NOMO-1 treated with DMSO at 0.1 percent for 48 hours (cell line): ENCODE data around the gene HOXA13.

Experiments used
- DNase-seq: peaks from one replicate; lab custom pipeline; 2025; ENCODE audit not compliant: unreplicated experiment; lab: John Stamatoyannopoulos, UW

The HOXA13 gene

DNA sequence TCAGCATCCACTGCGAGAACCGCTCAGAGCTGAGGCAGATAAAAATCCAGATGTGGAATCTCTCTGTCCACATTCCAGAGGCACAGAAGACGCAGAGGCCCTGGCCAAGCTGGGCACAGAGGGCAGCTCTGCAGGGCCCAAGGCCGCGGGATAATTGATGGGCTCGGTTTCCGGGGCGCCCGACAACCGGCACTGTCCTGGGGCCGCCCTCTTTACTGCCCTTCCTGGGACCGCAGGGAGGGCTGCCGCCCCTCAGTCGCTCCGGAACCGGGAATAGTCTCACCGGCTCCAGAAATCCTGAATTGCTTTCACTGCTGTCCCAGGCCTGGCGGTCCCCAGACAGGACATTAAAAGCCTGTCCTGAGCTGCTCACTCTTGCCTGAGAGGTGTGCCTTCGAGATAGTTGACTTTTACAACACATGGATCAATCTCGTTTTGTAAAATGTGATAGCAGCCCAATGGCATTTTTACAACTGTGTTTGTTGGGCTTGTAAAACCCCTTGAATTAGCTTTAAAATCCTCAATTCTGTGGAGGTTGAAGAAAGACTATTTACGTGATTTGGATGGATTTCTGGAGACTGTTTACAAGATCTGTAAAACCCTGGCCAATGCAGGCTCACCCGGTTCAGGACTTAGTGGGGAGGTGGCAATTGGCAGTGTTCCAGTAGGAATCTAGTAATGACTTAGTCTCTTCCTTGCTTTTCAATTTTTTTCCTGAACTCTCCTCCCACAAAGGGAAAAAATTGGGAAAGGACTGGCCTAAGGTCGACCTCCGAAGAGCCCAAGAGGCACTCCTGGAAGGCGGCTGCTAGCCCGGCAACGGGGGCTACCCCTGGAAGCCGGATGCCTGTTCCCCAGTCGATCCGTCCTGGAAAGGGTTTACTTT is 50.9 kb downstream of the HOXA13 start:
- no peak for DNase-seq

DNA sequence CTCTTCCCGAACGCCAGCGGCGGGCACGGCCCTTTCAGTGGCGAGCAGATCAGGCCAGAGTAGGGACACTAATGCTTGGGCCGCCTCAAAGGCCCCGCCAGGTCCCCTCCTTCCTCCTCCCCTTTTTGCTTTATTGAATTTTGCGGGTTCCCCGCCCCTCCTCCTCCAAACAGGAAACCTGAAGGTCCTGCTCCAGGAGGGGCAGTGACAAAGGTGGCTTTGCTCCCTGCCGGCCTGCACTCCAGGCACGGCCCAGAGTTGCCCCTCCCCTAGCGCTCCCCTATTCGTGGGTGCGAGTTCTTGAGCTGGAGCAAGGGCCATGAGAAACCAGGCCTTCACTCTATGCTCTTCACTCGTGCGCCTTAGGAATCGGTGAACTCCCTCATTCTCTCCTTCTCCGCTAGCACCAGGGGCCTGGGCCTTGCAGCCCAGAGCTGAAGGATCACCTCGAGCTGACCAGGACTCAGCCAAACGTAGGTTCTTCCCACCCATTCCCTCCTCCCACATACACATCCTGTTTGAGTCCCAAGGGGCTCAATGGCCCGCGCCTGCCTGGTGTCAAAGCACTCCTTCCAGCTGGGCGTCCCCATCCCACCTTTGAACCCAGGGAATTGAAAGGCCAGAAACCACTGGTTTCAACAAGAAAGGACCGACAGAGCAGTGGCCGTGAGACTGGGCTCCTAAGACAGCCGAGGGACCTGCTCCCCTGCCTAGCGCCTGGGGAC is 51.7 kb downstream of the HOXA13 start:
- no peak for DNase-seq

DNA sequence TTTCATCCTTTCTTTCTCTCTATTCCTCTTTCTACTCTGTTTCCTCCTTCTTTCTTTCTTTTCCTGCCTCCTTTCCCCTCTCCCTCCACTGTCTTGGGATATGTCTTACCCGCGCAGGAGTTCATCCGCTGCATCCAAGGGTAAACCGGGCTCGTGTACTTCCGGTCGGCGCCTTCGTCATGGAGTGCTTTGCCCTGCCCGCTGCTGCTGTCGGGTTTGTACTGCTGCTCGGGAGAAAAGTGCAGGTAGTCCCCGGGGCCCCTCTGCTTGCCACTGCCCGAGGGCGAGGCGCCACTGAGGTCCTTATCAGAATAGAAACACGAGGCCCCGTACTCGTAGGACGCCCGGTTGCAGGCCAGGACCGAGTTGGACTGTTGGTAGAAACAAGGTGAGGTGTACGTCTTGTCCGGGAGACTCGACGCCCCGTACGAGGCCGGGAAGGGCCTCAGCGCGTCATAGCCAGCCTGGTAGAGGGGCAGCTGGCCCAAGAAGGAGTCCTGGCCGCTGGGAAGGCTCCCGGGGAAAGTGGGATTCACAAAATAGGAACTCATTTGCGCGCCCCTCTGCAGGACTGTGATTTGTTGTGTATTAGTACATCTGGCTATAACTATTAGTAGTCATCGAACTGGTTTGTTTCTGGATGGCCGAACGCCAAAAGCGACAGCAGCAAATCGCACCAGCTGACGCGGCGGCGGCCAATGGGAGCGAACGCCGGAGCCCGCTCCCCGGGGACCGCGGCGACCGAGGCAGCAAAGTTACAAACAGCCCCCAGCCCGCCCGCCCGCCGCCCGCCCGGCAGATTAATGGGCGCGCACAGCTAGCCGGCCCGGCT is 52.5 kb downstream of the HOXA13 start, which contains the start of gene HOXA6:
HOXA6 (minus strand) TSS at position 576 of the 832 bp plus-strand sequence; CDS start at position 551, 25 bp downstream.
- no peak for DNase-seq

DNA sequence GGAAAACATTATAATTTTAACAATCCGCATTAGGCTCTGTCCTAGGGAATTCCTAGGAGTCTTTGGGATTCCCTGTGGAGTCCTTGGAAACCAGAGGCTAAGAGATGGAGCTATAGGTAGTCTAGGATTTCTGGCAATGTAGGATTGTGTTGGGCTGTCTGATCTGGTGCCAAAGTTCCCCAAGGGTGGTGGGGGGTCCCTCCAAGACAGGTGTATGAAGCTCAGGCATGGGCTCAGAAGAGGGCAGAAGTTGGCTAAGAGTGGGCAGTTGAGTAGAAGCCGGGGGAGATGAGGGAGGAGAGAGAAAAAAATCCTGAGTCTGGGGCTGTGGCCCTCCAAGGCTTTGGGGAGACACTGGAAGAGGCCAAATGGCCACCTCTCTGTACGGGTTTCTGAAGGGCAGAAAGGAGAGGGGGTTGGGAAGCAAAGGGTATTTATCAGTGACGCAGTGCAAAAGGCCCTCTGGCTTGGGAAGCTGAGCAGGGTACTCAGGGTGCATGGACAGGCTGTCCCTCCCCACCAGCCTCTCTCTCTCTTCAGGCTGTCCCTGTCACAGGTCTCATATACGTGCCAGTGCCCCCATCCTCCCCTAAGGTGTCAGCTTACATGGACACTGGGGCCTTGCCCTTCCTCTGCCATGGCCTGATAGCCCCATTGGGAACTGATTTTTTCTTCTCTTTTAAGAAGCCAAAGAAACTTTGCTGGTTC is 53.2 kb downstream of the HOXA13 start:
- DNase-seq, result no peak

DNA sequence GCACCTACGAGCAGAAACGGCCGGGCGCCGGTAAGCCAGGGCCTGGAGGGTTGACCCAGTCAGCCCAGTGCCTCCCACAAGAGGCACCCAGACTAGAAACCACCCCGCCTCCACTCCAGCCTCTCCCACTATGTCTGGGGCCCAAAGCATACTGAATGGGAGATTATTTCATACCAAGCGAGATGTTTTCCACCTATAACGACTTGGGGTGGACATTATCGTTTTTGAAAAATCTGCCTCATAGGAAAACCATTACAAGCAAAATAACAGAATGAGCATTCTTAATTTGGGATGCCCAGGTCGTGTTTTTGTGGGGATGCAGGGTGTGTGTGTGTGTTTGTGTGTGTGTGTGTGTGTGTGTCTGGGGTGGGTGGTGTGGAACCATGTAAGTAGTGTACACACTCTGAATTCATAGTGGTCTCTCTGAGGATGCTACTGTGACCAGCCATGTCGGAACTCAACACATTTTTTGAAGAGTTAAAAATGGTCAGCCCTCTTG is 53.9 kb downstream of the HOXA13 start:
- no peak for DNase-seq

DNA sequence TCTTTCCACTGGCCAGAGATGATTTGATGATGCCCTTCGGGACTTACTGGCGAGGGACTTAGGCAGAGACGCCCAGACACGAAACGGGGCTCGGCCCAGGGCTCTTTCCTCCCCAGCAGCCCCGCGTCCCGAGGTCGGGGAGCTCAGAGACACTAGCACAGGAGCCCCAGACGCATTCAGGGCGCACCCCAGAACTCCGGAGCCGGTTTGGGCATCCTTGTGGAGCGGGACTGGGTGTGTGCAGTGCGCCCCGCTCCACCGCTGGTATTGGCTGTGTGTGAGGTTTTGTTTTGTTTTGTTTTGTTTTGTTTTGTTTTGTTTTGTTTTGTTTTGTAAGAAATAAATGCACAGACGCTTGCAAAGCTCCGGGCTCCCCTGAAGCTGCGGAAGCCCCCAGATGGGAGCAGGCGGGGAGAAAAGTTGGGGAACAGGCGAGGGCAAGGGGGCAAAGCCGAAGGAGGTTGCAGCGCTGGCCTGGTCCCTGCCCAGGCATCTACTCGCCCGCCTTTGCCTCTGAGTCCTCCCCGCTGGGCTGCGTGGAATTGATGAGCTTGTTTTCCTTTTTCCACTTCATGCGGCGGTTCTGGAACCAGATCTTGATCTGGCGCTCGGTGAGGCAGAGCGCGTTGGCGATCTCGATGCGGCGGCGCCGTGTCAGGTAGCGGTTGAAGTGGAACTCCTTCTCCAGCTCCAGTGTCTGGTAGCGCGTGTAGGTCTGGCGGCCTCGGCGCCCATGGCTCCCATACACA is 54.6 kb downstream of the HOXA13 start:
- no peak for DNase-seq

DNA sequence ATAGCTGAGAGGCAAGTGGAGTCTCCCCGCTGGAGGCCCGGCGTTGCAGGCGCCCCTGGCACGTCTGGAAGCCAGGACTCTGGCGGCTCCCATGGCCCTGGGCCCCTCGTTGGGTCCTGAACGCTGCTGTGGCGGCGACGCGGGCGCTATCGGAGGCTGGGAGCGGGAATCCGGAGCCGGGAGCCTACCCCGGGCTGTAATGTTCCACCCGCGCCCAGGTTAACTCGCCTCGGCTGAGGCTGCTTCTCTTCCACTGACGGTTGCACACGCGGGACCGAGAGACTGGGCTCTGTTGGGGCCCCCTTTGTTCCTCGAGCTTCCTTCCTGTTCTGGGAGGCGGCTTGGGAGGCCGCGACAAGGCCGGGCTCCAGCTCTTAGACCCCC is 55.1 kb downstream of the HOXA13 start:
- DNase-seq, result no peak
